Body of pancreas (tissue), 4 donors: ENCODE measurements around the gene AP3B2. TPM values are rescaled to one million over a fixed set of nuclear protein-coding genes. Genes with fewer than 3 reads are reported as not detected.

Source experiments
- ATAC-seq: fragments of 150-250 bp; one replicate; pipeline ENCODE4 v1.9.1; 2016
- DNase-seq, 4 donors: peaks; one replicate each; pipeline ENCODE4 v3.0.0-alpha.2; 2019
- H3K27ac ChIP-seq, 4 donors: fragments of 200-600 bp; sonication (generic); 1 replicate in 3 of 4; 2 replicates in 1 of 4; pipeline versions ENCODE4 v1.5.1 to v1.6.1; 2016 to 2019; ENCODE audit warnings: mild to moderate bottlenecking in 1 of 4, mixed read lengths in 1 of 4, moderate library complexity in 1 of 4
- H3K27me3 ChIP-seq, 2 donors: fragments of 200-600 bp; sonication (generic); one replicate each; pipeline ENCODE4 v1.6.0; 2016; ENCODE audit warnings: mild to moderate bottlenecking in 1 of 2
- H3K36me3 ChIP-seq, 2 donors: fragments of 200-600 bp; sonication (generic); replicated peaks in 1 of 2; 2 replicates each; pipeline ENCODE4 v1.5.1; 2016; ENCODE audit warnings: low read depth in 2 of 2; ENCODE audit not compliant: insufficient read depth in 1 of 2
- H3K4me1 ChIP-seq: fragments of 200-600 bp; sonication (generic); one replicate; pipeline ENCODE4 v1.6.0; 2016
- H3K4me3 ChIP-seq, 2 donors: fragments of 200-600 bp; sonication (generic); 1 replicate in 1 of 2; 2 replicates in 1 of 2; pipeline ENCODE4 v1.5.1; 2016 to 2019
- H3K9me3 ChIP-seq, 3 donors: fragments of 200-600 bp; sonication (generic); 1 replicate in 2 of 3; 2 replicates in 1 of 3; pipeline ENCODE4 v1.5.1; 2016
- POLR2A ChIP-seq, 3 donors: fragments of 450-650 bp; IDR thresholded peaks; one replicate each; pipeline ENCODE4 v1.6.1; 2016; ENCODE audit warnings: antibody characterized with exemption in 3 of 3, mild to moderate bottlenecking in 2 of 3
- WGBS, 2 donors: methylation state at CpG; one replicate each; pipeline ENCODE4 v1.1.5; 2017; 5-methylcytosine and 5-hydroxymethylcytosine counted together
- intact Hi-C: fragments of 100-400 bp; cut with DNase I; formaldehyde crosslinking; loops from one replicate; pipeline ENCODE4 v1.15.1; 2023
- total RNA-seq, 2 donors: library from RNA; depleted of rRNA; stranded (reverse); fragments of >200 nt; gene quantifications; one replicate each; pipeline ENCODE4 v1.1.0, GENCODE V29; 2016
- TF ChIP-seq, protein P1 (sequence below), 7 experiments: fragments of 450-650 bp in 4 of 7; fragments of 200-600 bp in 3 of 7; sonication (generic) in 3 of 7; IDR thresholded peaks; one replicate each; pipeline ENCODE4 v1.5.1; 2016 to 2019; ENCODE audit warnings: antibody characterized with exemption in 7 of 7

AP3B2 gene
- total RNA-seq, 2 donors from 2014 or later: 3.9 to 6.6 TPM

DNA sequence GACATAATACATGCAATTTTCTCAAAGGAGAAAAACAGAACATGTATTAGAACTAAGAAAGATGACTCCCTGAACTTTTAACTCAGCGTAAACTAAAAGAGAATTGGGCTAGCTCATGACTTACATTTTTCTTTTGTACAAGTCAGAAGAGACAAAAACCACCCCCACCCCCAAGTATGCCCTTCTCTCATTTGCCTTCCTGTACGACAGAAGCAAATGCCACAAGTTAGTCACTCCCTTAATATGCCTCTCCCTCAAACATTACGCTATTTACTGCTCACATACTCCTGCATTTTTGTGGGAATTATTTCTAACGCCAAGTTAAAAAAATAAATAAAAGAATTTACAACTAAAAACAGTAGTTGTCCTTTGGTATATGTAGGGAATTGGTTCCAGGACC lies 84.5 kb downstream of the AP3B2 start:
- ATAC-seq (no peak), DNase-seq (no peak)
- Histone ChIP-seq H3K36me3 (no peaks in the 10 kb centered on the region), H3K27ac (no peak overlapping the region), H3K27me3 (no peaks in the 10 kb centered on the region), H3K4me3 (no peak overlapping the region), H3K9me3 (no peaks in the 10 kb centered on the region), H3K4me1 (no peaks in the 10 kb centered on the region)
- TF ChIP-seq, protein P1, sequence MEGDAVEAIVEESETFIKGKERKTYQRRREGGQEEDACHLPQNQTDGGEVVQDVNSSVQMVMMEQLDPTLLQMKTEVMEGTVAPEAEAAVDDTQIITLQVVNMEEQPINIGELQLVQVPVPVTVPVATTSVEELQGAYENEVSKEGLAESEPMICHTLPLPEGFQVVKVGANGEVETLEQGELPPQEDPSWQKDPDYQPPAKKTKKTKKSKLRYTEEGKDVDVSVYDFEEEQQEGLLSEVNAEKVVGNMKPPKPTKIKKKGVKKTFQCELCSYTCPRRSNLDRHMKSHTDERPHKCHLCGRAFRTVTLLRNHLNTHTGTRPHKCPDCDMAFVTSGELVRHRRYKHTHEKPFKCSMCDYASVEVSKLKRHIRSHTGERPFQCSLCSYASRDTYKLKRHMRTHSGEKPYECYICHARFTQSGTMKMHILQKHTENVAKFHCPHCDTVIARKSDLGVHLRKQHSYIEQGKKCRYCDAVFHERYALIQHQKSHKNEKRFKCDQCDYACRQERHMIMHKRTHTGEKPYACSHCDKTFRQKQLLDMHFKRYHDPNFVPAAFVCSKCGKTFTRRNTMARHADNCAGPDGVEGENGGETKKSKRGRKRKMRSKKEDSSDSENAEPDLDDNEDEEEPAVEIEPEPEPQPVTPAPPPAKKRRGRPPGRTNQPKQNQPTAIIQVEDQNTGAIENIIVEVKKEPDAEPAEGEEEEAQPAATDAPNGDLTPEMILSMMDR (IDR thresholded peaks at IDR 0.05): no peak
- TF ChIP-seq POLR2A (IDR thresholded peaks at IDR 0.05): no peak
- 90 to 93% methylated on average over 4 of the region's 4 CpGs for WGBS, 2 donors
- intact Hi-C loops: no loop called here

DNA sequence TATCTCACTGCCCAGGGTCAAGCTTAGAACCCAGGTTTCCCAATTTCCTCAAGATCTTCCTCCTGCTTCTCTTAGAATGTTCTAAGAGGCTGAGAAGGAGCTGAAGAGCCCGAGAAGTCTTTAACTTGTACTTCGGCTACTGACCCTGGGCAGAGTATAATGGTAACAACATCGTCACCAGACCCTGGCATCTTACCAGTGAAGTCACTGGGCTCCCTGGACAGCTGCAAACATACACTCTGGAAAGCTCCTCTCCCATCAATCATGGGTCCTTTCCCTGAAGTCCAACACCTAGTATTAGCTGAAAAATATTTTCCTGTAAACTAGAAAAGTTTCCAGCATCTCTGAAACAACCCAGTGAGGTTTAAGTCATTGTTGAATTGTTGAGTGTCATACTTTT lies 85.2 kb downstream of the AP3B2 start:
- no peaks in the 10 kb centered on the region for H3K9me3 ChIP-seq
- no peaks in the 10 kb centered on the region for H3K27me3 ChIP-seq
- no peak for DNase-seq
- ATAC-seq: no peak
- 53 to 77% methylated on average over 3 of the region's 3 CpGs for WGBS, 2 donors
- no peak for TF ChIP-seq POLR2A (IDR thresholded peaks at IDR 0.05)
- TF ChIP-seq, protein P1 (IDR thresholded peaks at IDR 0.05): no peak
- no peaks in the 10 kb centered on the region for H3K36me3 ChIP-seq
- H3K4me3 ChIP-seq: no peak overlapping the region
- intact Hi-C loops: no loop called here
- no peaks in the 10 kb centered on the region for H3K4me1 ChIP-seq
- no peak overlapping the region for H3K27ac ChIP-seq

DNA sequence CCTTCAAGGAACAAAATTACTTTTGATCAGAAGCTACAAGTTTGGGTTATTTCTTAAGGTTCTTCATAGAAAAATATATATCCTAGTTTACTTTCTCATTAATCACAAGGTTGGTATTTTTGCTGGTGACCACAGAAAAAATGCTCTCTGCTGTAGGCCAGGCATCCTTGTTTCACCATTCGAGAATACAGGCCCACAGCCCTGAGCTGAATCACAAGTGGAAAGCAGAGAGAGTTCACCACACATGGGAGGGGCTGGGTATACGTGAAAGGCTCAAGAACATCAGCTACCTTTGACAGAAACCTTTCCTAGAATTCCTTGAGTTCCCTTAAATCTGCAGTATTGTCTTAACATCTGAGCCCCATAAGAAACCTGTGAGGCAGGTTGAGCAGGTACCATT lies 85.7 kb downstream of the AP3B2 start:
- DNase-seq: no peak
- intact Hi-C loops: no loop called here

DNA sequence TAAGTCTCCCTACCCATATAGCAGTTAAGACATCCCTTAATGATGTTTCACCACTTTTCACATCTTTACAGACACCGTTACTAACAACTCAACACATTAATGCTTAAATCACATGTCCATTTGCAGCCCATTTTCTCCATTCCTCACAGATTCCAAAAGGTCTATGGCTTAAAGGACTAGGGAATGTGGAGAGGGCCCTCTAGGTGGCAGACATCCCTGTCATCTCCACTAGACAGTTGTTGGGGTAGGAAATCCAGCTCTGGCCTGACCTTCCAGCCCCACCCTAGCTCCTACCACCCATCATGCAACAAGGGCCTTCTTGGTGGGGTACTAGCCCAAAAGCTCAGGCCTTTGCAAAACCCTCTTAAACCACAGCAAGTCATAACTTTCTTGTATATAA lies 87.7 kb downstream of the AP3B2 start:
- Histone ChIP-seq H3K27me3 (no peaks in the 10 kb centered on the region), H3K36me3 (no peaks in the 10 kb centered on the region), H3K27ac (no peak overlapping the region), H3K9me3 (no peaks in the 10 kb centered on the region), H3K4me3 (no peak overlapping the region), H3K4me1 (no peaks in the 10 kb centered on the region)
- TF ChIP-seq, protein P1 (IDR thresholded peaks at IDR 0.05): no peak
- no peak for TF ChIP-seq POLR2A (IDR thresholded peaks at IDR 0.05)
- intact Hi-C loops: no loop called here
- ATAC-seq: no peak
- 73 to 76% methylated on average over 1 of the region's 1 CpG for WGBS, 2 donors
- DNase-seq: no peak

More for the DNA sequence above, 85.7 kb downstream of the AP3B2 start:
- no peaks in the 10 kb centered on the region for H3K27me3 ChIP-seq
- WGBS, 2 donors: 54 to 63% methylated on average over 2 of the region's 2 CpGs
- ATAC-seq: no peak
- H3K4me1 ChIP-seq: no peaks in the 10 kb centered on the region
- H3K9me3 ChIP-seq: no peaks in the 10 kb centered on the region
- H3K36me3 ChIP-seq: no peaks in the 10 kb centered on the region
- no peak overlapping the region for H3K4me3 ChIP-seq
- H3K27ac ChIP-seq: no peak overlapping the region
- TF ChIP-seq POLR2A (IDR thresholded peaks at IDR 0.05): no peak
- TF ChIP-seq, protein P1 (IDR thresholded peaks at IDR 0.05): no peak

GRCh38 chr15:82613747-82614146 lies 95.9 kb downstream of the AP3B2 start:
- H3K36me3 ChIP-seq: no peaks in the 10 kb centered on the region
- no peak for DNase-seq
- H3K4me3 ChIP-seq: no peak overlapping the region
- 69 to 75% methylated on average over 11 to 12 of the region's 12 CpGs for WGBS, 2 donors
- intact Hi-C loops: no loop called here
- no peaks in the 10 kb centered on the region for H3K9me3 ChIP-seq
- no peaks in the 10 kb centered on the region for H3K27me3 ChIP-seq
- no peak overlapping the region for H3K27ac ChIP-seq
- no peaks in the 10 kb centered on the region for H3K4me1 ChIP-seq
- no peak for ATAC-seq
- TF ChIP-seq POLR2A (IDR thresholded peaks at IDR 0.05): no peak
- TF ChIP-seq, protein P1 (IDR thresholded peaks at IDR 0.05): no peak
